ENCODE results near the gene SGIP1. TPM values are rescaled to one million over a fixed set of nuclear protein-coding genes. Genes with fewer than 3 reads are reported as not detected.

SGIP1 gene
- total RNA-seq, 2 donors from 2014 or later: 3.8 to 9.4 TPM

GRCh38 chr1:66575739-66576138 lies 41.8 kb downstream of the SGIP1 start:
- Mint-ChIP-seq H3K4me1 (peaks cover 4% of the 10 kb centered on the region), H3K27me3 (ENCODE audit: insufficient read depth) (no peaks in the 10 kb centered on the region), H3K27ac (no peak overlapping the region), H3K4me3 (no peak overlapping the region), H3K36me3 (ENCODE audit: low read depth) (no peaks in the 10 kb centered on the region), H3K9me3 (no peaks in the 10 kb centered on the region)
- Histone ChIP-seq H3K4me1 (ENCODE audit: control insufficient read depth, insufficient read depth, low read length) (peaks cover 3% of the 10 kb centered on the region), H3K36me3 (ENCODE audit: control insufficient read depth, insufficient read depth, low read length) (no peaks in the 10 kb centered on the region), H3K27ac (ENCODE audit: low read depth, low read length) (no peak overlapping the region), H3K27me3 (ENCODE audit: control insufficient read depth, insufficient read depth, low read length, poor library complexity, severe bottlenecking) (no peaks in the 10 kb centered on the region), H3K9me3 (ENCODE audit: control insufficient read depth, low read length) (no peaks in the 10 kb centered on the region), H3K4me3 (ENCODE audit: low read length) (no peak overlapping the region), H3K9ac (ENCODE audit: extremely low read depth, low read length, poor library complexity, severe bottlenecking) (no peak overlapping the region)
- no peak for TF ChIP-seq CTCF (conservative IDR thresholded peaks at IDR 0.05)
- no peak for DNase-seq
- 89 to 91% methylated on average over 4 of the region's 4 CpGs for WGBS, 2 experiments (ENCODE audit: insufficient coverage in 1 of 2, insufficient read length in 1 of 2)

- Histone ChIP-seq H3K9me3 (ENCODE audit: control insufficient read depth, low read length) (no peaks in the 10 kb centered on the region), H3K36me3 (ENCODE audit: control insufficient read depth, insufficient read depth, low read length) (no peaks in the 10 kb centered on the region), H3K27me3 (ENCODE audit: control insufficient read depth, insufficient read depth, low read length, poor library complexity, severe bottlenecking) (no peaks in the 10 kb centered on the region), H3K4me3 (ENCODE audit: low read length) (no peak overlapping the region), H3K9ac (ENCODE audit: extremely low read depth, low read length, poor library complexity, severe bottlenecking) (no peak overlapping the region), H3K27ac (ENCODE audit: low read depth, low read length) (no peak overlapping the region), H3K4me1 (ENCODE audit: control insufficient read depth, insufficient read depth, low read length) (peaks cover 3% of the 10 kb centered on the region)
- no peak for DNase-seq
- Mint-ChIP-seq H3K27ac (no peak overlapping the region), H3K9me3 (no peaks in the 10 kb centered on the region), H3K4me3 (no peak overlapping the region), H3K4me1 (peaks cover 4% of the 10 kb centered on the region), H3K27me3 (ENCODE audit: insufficient read depth) (no peaks in the 10 kb centered on the region), H3K36me3 (ENCODE audit: low read depth) (no peaks in the 10 kb centered on the region)
- WGBS, 2 experiments (ENCODE audit: insufficient coverage in 1 of 2, insufficient read length in 1 of 2): 82% methylated on average over 1 of the region's 1 CpG; no CpG with 5 or more reads in 1 of the 2 experiments
- no peak for TF ChIP-seq CTCF (conservative IDR thresholded peaks at IDR 0.05)
Observed at GRCh38 chr1:66576645-66577044, 42.7 kb downstream of the SGIP1 start.

GRCh38 chr1:66578841-66579240 lies 44.9 kb downstream of the SGIP1 start:
- no peaks in the 10 kb centered on the region for H3K9me3 Mint-ChIP-seq
- H3K27ac Mint-ChIP-seq: no peak overlapping the region
- DNase-seq: no peak
- no peak overlapping the region for H3K9ac ChIP-seq (ENCODE audit: extremely low read depth, low read length, poor library complexity, severe bottlenecking)
- no peaks in the 10 kb centered on the region for H3K27me3 Mint-ChIP-seq (ENCODE audit: insufficient read depth)
- H3K36me3 ChIP-seq (ENCODE audit: control insufficient read depth, insufficient read depth, low read length): no peaks in the 10 kb centered on the region
- no peak overlapping the region for H3K4me3 ChIP-seq (ENCODE audit: low read length)
- WGBS, 2 experiments (ENCODE audit: insufficient coverage in 1 of 2, insufficient read length in 1 of 2): 78% methylated on average over 1 of the region's 1 CpG; no CpG with 5 or more reads in 1 of the 2 experiments
- TF ChIP-seq CTCF (conservative IDR thresholded peaks at IDR 0.05): no peak
- H3K4me3 Mint-ChIP-seq: no peak overlapping the region
- no peaks in the 10 kb centered on the region for H3K36me3 Mint-ChIP-seq (ENCODE audit: low read depth)
- no peak overlapping the region for H3K27ac ChIP-seq (ENCODE audit: low read depth, low read length)
- H3K4me1 ChIP-seq (ENCODE audit: control insufficient read depth, insufficient read depth, low read length): peaks cover 3% of the 10 kb centered on the region
- peaks cover 4% of the 10 kb centered on the region for H3K4me1 Mint-ChIP-seq
- no peaks in the 10 kb centered on the region for H3K9me3 ChIP-seq (ENCODE audit: control insufficient read depth, low read length)
- H3K27me3 ChIP-seq (ENCODE audit: control insufficient read depth, insufficient read depth, low read length, poor library complexity, severe bottlenecking): no peaks in the 10 kb centered on the region

All from endodermal cell (in vitro differentiated cells).